DMS53 (cell line): ENCODE data around the gene RBM17.
"Not testable (repeated sequence)": the region's sequence is repeated elsewhere in the genome, so short reads cannot be mapped to it uniquely, and the experiment has no call there.

Experiments used
- DNase-seq: peaks from one replicate; lab custom pipeline; 2025; lab: John Stamatoyannopoulos, UW

The RBM17 gene

DNA sequence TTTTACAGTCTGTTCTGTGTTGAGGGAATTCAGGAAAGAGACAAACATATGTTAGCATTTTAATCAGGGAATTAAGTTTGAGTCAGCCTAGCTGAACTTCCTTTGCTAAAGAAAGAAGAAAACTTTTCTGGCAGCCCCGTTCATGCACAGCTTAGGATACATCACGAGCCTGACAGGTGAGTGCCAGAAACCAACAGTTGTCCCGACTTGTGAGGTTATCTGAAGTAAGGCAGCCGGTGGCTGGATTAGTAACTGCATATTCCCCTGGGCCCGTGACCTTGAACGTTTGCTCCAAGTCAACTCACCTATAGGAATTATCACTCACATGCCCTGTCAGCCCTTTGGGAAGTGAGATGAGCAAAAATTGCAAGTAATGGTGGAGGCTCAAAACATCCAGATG is 24.1 kb downstream of the RBM17 start:
- no peak for DNase-seq

DNA sequence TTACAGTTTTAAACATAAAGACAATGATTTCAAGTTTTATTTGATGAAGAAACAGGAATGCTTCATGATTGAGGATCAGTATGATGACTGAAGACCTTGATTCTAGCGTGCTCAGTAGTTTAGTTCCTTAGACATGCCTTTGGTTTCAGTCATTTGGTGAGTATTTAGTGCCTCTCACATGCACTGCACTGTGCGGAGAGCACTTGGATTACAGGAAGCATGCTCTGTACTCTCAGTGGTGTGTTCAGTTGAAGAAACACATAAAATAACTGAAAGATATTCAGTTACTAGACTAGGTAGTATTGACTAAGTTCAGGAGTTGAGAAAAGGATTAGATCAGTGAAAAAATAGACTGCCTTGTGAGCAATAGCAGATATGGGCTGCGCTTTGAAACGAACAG is 25.5 kb downstream of the RBM17 start:
- DNase-seq, result no peak

DNA sequence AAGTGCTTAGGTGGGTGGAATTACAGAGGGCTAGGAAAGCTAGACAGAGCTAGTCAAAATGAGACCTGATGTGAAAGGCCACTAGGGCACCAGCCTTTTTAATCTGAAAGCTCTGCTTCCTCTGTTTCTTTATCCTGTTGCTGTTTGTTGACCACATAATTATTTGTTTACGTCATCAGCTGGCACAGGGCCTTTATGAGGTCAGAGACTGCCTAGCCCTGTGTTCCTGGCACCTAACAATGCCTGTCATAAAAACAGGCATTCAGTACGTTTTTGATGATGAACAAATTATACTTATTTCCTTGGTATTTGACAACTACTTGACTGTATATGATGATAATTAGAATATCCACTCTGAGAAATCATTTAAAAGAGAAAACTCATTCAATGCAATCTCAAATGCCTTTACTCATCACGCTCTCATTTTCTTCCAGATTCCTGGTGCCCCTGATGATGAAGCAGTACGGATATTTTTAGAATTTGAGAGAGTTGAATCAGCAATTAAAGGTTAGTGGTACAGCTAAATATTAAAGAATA is 26.0 kb downstream of the RBM17 start:
- DNase-seq, result no peak

DNA sequence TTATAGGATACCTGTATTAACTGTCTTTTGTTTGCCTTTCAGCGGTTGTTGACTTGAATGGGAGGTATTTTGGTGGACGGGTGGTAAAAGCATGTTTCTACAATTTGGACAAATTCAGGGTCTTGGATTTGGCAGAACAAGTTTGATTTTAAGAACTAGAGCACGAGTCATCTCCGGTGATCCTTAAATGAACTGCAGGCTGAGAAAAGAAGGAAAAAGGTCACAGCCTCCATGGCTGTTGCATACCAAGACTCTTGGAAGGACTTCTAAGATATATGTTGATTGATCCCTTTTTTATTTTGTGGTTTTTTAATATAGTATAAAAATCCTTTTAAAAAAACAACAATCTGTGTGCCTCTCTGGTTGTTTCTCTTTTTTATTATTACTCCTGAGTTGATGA is 26.6 kb downstream of the RBM17 start:
- no peak for DNase-seq

DNA sequence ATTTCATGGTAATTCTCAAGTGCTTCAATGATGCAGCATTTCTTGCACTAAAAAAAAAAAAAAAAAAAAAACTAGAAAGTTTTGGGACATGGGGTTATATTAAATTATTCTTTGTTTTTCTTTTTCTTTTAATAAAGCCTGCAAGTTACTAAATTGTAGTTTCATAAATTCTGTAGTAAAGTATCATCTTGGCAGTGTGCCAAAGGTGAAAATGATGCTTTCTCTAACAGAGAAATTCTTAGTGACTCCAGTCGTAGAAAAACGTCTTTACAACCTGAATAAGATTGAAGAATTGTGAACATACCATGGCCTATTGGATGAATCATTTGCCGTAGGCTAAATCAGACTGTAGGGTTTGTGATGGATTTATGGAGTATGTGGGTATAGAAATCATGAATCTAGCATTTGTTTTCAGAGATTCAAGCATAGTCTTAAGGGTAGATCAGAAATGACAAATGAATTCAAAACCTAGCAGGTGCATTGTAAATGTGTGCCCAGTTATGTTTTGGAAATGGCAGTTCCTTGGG is 27.1 kb downstream of the RBM17 start:
- no peak for DNase-seq

DNA sequence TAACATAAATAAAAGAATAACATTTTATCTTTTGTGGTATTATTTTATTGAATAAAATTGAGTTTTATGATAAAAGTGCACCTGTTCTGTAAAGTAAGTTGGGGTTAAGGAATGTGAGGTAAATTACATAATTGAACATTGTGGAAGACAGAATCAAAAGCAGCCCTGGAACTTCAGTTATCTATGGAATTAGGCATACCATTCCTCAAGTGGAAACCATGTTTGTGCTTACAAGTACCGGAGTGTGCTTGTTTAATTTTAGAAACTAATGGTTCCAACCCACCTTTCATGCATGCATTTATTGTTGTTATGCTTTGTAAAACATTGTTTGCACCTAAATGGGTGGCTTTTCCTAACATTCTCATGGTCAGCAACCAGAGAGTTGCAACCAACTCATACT is 28.0 kb downstream of the RBM17 start:
- DNase-seq, result no peak

DNA sequence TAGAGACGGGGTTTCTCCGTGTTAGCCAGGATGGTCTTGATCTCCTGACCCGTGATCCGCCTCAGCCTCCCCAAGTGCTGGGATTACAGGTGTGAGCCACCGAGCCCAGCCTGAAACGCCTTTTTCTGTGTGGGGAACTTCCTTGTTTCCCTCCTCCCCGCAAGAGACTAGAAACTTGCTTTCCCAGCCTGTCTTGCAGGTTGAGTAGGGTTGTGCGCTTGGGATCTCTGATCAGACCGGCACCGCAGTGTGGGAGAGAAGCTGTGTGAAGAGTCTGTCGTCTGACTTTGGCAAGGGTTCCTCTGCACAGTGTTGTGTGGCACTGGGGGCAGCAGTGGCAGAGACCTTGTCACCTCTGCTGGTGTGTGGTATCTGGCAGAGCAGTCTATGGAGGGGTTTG is 28.9 kb downstream of the RBM17 start:
- no peak for DNase-seq

DNA sequence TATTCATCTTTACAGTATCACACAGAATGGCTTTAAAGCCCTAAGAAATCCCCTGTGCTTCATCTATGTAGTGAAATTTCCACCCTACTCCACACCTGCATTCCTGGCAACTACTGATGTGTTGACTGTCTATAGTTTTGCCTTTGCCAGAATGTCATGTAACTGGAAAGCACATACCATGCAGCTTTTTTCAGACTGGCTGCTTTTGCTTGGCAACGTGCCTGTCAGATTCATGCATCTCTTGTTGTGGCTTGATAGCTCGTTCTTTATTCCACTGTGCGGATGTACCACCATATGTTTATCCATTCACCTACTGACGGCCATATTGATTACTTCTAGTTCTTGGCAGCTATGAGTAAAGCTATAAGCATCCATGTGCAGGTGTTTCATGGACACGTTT is 30.6 kb downstream of the RBM17 start:
- no peak for DNase-seq

DNA sequence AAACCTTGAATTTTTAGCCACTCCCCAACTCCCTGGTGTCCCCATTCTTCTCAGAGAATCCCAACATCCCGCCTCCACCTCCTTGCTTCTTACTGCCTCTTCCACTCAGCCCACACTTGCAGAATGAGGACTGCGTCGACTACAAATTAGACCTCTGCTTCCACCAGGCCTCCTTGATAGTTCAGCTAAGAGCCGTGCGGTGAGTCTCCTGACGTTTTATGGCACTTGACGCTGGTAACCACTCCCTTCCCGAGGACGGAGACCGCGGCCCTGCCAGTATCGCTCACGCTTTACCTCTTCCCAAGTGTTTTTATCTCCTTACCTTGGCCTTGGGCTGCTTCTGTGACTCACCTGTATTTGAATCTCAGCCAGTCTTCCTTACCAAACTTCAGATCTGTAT is 31.1 kb downstream of the RBM17 start:
- no peak for DNase-seq

DNA sequence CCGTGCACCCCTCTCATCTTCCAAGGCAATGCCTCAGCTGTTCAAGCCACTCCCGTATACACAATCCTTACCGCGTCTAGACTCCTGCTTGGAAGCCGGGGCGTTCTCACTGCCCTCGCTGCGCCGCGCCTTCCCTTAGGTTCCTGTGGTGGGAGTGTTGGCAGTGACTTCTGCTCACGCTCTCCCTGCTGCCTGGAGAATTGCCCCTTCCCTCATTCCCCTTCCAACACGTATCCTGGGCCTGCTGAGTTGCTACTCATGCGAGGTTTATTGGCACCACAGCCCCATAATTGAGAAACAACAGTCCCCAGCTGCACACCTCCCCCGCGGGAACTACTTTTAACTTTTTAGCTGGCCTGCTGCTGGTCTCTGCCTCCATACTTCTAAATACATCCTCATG is 31.9 kb downstream of the RBM17 start:
- DNase-seq, result no peak

DNA sequence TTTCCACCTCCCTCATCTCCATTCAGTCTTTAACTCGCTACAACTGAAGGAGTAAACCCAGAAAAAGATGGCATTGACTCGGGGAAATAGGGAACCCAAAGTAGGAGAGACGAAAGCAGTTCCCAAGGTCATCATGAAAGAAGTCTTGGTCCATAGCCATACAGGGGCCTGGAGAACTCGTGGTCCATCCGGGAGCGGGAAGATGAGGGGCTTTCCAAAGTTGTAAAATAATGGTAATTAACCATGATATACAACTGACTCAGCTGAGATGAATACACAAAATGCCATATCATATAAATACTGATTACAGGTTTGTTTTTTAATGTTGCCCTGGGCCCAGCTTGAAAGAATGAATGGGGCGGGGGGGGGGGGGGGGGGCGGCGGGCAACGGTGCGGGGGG is 32.3 kb downstream of the RBM17 start:
- DNase-seq, result no peak

DNA sequence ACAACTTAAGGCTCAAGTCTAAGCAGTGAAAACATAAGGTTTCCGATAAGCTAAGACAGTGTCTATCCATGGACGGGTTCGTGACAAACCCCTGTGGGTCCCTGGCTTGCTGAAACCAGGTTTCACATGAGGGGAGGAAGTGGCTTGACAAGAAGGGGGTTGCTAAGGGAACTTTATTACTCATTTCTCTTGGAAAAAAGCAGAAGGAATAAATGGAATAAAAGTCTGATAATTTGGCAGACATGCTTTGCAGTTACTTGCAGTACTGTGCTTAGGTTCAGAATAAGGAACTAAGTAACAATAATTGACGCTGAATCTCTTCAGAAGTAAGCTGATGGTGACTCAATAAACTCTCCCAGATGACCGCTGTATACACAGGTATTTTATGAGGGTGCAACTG is 34.7 kb downstream of the RBM17 start:
- no peak for DNase-seq

DNA sequence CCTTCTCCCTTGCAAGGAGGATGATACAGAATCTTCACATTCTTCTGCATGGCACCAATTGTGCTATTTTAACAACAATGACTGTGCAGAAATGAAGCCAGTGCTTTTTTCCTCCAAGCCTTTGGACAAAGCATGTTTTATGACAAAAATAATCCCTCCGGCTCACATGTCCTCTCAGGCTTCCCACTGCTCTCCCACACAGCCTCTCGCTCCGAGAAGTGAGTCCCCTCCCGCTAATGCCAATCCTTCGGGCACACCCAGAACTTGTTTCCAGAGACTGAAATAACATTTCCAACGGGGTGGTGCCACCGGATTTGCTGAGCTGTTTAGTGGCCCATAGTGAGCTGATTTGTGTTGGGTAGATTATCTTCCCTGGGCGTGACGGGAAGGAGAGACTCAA is 35.8 kb downstream of the RBM17 start:
- no peak for DNase-seq

DNA sequence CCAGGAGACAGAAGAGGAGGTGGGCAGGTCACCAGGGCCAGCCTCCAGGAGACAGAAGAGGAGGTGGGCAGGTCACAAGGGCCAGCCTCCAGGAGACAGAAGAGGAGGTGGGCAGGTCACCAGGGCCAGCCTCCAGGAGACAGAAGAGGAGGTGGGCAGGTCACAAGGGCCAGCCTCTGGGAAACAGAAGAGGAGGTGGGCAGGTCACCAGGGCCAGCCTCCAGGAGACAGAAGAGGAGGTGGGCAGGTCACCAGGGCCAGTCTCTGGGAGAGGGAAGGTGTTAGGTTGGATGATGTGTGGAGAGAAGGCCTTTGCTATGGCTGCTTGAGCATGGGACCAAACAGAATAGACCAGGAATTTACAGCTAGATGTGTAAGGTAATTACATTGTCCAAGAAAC is 38.6 kb downstream of the RBM17 start:
- DNase-seq, result not testable (repeated sequence)

DNA sequence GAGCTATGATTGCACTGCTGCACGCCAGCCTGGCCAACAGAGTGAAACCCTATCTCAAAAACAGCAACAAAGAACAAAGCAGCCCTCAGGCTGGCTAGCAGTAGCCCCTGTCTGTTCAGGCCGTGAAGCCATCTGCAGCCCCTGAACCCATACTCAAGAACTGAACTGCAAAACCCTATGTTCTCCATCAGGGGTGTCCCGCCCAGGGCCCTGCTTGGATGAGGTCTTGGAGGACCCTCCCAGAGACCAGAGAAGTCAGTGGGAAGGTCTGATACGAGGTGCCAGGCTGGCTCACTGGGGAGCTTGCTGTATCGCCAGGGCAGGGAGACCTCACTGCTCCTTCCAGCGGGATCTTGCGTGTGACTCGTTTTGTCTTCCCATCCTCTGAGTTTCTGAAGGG is 39.3 kb downstream of the RBM17 start:
- DNase-seq, result no peak

DNA sequence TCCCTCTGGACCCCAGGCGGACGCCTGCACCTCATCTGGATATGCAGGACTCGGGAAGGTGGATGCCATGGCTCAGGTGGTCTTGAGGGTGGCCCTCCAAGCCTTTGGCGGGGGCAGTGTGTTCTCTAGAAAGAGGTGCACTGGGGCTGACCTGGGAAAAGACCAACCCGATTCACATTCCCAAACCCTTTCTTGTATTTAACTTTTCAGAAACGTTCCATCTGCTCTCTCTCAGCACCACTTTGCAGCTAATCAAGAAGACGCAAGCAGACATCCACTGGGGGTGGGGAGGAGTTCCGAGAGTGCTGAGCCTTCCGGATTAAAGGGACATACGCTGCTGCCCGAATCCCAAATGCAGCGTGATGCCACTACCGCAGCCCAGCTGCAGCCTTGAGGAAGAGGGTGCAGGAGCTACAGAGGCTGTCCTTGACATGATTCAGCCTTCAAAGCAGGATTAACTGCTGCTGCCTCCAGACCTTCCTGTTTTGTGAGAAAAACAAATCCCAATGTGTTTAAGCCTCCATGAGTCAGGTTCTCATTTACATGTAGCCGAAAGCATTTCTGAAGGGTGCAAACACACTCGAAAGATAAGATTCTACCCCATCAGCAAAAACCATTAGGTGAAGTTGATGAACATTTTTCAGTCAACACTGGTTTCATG is 39.9 kb downstream of the RBM17 start:
- DNase-seq, result no peak

DNA sequence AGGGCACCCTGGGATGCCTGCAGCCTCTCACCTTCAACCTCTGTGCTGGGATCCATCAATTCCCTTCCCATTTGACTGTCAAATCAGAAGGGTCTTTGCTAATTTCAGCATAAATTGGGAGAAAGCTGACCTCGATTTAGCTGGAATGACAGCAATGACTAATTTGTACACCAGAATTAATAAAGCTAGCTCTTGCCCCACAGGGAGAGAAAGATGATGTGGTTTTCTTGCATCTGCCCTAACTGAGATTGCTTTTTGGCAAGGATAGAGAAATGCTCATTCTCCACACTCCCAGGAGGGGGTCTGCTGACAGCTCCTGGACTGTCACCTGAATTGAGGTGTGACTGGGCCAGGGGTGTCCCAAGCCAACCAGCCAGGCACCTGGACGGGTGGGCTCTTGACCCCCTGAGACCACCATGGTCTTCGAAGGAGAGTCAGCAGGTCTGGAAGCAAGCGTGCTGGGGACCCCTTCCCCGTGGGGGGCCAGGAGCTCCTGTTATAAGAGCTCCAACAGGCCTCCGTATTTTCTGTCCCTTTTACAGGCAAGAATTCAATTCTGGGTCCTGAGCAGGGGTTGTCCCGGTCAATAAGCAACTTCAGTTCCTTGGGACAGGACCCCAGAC is 42.1 kb downstream of the RBM17 start:
- no peak for DNase-seq

DNA sequence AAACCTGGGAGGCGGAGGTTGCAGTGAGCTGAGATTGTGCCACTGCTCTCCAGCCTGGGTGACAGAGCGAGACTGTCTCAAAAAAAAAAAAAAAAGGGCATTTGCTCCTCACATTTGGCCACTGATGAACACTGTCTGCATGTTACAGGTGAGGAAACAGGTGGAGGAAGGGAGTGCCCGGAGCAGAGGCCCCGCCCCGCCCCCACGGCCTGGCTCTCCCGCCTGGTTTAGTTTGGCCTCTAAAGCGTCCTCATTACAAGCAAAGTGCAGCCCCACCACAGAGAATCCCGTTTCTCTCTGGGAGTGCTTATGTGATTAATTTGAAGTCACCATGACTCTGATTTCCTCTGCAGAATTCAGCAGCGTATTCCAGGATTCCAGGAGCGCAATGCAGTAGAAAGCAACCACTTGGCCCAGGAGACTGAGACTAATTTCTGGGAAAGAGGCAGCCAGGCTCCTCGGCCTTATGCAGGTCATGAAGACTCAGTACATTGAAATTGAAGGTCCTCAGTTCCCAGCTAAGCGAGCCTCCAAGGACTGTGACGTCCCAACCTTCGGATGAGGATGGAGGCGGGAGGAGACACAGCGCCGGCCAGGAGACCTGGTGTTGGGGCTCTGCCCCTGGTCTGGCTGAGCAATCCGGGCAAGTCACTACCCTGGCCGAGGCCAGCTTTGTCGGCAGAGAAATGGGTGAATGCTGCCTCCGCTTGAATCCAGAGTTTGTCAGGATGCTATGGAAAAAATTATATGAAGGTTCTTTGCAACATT is 44.7 kb downstream of the RBM17 start:
- no peak for DNase-seq

DNA sequence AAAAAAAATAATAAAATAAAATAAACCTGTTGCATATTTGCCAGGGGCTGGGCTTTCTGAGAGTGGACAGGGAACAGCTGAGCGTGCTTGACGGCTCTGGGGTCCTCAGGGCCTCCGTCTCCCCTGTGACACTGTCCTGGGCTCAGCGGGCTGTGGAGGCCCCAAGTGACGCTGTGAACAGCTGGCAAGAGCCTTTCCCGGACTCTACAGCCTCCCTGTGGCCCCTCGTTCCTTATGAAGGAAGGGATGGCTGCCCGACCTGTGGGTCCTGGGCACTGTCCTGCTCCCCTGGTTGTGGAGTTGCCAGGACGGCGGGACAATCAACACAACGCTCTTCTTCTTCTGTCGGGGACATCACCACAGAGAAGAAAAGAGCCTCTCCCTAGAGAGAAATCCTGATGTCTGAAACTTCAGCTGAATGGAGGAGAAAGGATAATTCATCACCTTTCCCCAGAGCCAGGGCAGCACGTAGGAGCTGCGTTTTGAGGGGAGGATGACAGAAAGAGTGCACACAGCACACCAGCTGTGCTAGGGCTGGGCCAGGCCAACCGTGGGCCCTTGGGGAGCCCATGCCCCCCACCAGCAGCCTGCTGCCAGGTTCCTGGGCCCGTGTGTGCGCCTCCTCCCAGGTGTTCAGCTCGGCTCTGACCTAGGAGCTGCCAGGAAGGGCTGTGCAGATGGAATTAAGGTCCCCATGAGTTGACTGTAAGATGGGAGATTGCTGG is 45.4 kb downstream of the RBM17 start:
- DNase-seq, result no peak

DNA sequence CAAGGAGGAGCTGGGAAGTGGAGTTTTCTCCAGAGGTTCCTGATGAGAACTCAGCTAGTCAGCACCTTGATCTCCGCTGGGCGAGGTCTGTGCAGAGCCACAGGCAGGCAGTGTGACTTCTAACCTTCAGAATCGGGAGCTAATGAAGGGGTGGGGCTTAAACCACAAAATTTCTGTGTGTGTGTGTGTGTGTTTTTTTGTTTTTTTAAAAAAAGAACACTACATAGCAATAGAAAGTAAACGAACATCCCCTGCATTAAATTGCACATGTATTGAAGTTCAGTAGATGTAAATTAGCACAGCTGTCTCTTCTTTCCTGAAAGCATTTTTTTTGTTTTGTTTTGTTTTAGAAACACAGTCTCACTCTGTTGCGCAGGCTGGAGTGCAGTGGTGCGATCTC is 46.2 kb downstream of the RBM17 start:
- no peak for DNase-seq

DNA sequence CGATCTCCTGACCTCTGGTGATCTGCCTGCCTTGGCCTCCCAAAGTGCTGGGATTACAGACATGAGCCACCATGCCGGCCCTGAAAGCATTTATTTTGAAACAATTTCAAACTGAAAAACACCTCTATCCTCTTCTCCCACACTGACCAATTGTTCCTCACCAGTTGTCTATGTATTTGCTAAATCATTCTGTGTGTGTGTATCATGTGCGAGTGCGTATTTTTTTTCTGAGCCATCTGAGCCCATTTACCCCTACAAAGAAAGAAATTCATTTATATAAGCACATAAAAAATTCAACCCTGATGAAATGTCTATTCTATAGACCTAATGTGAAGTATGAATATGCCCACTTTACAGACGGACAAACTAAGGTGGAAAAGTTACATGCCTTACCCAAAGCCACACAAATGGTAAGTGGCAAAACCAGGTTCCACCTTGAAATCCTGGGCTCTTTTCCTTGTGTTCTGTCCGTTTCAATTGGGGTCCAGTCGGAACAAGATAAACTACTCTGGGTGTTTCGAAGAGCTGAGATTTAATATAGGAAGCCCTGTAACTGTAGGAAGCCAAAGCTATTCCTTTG is 46.8 kb downstream of the RBM17 start:
- DNase-seq, result no peak
